OCI-LY3 (cell line): ENCODE measurements around the gene TRMT5.

Experiments used
- EZH2phosphoT487 ChIP-seq: fragments of 200-600 bp; shearing (Covaris generic); IDR thresholded peaks from 2 replicates; pipeline ENCODE4 v1.6.1; 2018; ENCODE audit warnings: antibody characterized with exemption, mixed run types, low read depth
- TF ChIP-seq, protein P1 (sequence below): fragments of 200-600, 300-600 bp; sonication (generic); IDR thresholded peaks from 2 replicates; pipeline ENCODE4 v1.5.1; 2014; ENCODE audit warnings: antibody characterized with exemption, low read length, low read depth

DNA sequence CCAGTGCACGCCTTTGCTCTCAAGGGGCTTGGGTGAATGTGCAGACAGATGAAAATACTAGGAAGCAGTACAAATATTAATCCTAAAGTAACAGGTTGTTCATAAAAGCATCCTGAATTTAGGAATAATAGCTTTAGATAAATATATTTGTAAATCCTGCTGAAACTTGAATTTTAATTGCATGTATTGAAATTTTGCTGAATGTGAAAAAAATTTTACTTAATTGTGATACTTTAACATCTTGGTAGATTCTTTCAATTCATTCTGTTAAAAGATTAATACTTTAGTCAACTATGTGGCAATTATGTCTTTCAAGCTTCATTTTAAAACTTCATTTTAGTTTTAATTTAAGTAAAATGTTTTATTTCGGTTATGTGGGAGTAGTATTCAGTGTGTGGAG is 5.6 kb upstream of the TRMT5 start:
- TF ChIP-seq, protein P1, sequence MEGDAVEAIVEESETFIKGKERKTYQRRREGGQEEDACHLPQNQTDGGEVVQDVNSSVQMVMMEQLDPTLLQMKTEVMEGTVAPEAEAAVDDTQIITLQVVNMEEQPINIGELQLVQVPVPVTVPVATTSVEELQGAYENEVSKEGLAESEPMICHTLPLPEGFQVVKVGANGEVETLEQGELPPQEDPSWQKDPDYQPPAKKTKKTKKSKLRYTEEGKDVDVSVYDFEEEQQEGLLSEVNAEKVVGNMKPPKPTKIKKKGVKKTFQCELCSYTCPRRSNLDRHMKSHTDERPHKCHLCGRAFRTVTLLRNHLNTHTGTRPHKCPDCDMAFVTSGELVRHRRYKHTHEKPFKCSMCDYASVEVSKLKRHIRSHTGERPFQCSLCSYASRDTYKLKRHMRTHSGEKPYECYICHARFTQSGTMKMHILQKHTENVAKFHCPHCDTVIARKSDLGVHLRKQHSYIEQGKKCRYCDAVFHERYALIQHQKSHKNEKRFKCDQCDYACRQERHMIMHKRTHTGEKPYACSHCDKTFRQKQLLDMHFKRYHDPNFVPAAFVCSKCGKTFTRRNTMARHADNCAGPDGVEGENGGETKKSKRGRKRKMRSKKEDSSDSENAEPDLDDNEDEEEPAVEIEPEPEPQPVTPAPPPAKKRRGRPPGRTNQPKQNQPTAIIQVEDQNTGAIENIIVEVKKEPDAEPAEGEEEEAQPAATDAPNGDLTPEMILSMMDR = no peak
- no peak for TF ChIP-seq EZH2phosphoT487
